WI38 (cell line): ENCODE measurements around the gene NSL1.
"Not testable (repeated sequence)": the region's sequence is repeated elsewhere in the genome, so short reads cannot be mapped to it uniquely, and the experiment has no call there.

Experiments
- H3K4me3 ChIP-seq: 2 replicates; pipeline ENCODE4 v1.5.1; 2011; ENCODE audit warnings: low read depth, mild to moderate bottlenecking, control low read depth, low read length
- CTCF ChIP-seq: IDR thresholded peaks from 2 replicates; pipeline ENCODE4 v1.5.1; 2012; ENCODE audit warnings: low read depth, mild to moderate bottlenecking, control low read depth, low read length

NSL1 gene

GRCh38 chr1:212769459-212770167 is 22.0 kb downstream of the NSL1 start:
- no peak overlapping the region for H3K4me3 ChIP-seq
- TF ChIP-seq CTCF: no peak

DNA sequence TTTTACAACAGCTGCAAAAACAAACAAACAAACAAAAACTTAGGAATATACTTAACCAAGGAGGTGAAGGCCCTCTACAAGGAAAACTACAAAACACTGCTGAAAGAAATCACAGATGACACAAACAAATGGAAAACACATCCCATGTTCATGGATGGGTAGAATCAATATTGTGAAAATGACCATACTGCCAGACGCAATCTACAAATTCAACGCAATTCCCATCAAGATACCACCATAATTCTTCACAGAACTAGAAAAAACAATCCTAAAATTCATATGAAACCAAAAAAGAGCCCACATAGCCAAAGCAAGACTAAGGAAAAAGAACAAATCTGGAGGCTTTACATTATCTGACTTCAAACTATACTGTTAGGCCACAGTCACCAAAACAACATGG is 24.8 kb downstream of the NSL1 start:
- not testable (repeated sequence) for H3K4me3 ChIP-seq

- H3K4me3 ChIP-seq: not testable (repeated sequence)
Observed at GRCh38 chr1:212764718-212765281, 26.8 kb downstream of the NSL1 start.

- H3K4me3 ChIP-seq: no peak overlapping the region
- TF ChIP-seq CTCF: no peak
Observed at GRCh38 chr1:212762839-212763238, 28.7 kb downstream of the NSL1 start.

GRCh38 chr1:212762234-212762633 is 29.3 kb downstream of the NSL1 start:
- H3K4me3 ChIP-seq: no peak overlapping the region
- no peak for TF ChIP-seq CTCF

- peak; percentile 17; the same call in 1 of the 2 replicates for TF ChIP-seq CTCF
- H3K4me3 ChIP-seq: no peak overlapping the region
Observed at GRCh38 chr1:212760126-212760823, 31.3 kb downstream of the NSL1 start.

DNA sequence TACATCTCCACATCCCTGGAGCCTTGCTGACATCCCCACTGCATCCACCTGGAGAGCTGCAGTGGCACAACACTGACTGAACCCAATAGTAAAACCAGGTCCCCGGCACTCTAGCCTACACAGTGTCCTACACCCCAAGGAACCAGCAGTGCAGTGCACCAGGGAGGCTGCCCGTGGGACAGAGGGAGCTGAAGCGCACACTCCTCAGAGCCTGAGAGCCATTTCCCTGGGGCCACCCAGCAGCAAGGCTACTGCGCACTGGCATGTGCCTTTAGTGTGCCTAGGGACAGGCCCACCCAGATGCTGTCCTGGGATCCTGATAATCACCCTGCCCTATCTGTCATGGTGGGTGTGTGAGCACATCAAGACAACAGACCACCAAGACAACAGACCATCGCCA is 31.9 kb downstream of the NSL1 start:
- no peak for TF ChIP-seq CTCF
- H3K4me3 ChIP-seq: no peak overlapping the region

DNA sequence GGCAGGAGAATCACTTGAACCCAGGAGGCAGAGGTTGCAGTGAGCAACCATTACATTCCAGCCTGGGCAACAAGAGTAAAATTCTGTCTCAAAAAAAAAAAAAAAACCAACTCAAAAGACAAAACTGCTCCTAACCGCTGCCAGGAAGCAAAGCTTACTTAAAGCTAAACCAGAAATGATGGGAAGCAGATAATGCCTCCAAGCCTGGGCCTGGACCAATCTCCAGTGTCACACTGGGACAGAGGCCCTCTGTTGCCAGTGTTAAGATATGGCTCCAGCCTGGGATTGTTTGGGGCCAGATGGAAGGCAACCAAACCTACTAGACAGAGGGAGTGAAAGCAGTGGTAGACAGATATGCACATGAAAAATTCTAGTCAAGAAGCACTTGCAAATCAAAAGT is 36.9 kb downstream of the NSL1 start:
- no peak for TF ChIP-seq CTCF
- no peak overlapping the region for H3K4me3 ChIP-seq
